HG03095 (cell line): ENCODE measurements around the gene ABHD13.
"Not testable (repeated sequence)": the region's sequence is repeated elsewhere in the genome, so short reads cannot be mapped to it uniquely, and the experiment has no call there.

ENCODE experiments used
- ATAC-seq: cut with Tn5 transposase; IDR thresholded peaks from one replicate; pipeline ENCODE4 v1.9.1; 2021; ENCODE audit warnings: moderate library complexity; ENCODE audit not compliant: unreplicated experiment

The ABHD13 gene

DNA sequence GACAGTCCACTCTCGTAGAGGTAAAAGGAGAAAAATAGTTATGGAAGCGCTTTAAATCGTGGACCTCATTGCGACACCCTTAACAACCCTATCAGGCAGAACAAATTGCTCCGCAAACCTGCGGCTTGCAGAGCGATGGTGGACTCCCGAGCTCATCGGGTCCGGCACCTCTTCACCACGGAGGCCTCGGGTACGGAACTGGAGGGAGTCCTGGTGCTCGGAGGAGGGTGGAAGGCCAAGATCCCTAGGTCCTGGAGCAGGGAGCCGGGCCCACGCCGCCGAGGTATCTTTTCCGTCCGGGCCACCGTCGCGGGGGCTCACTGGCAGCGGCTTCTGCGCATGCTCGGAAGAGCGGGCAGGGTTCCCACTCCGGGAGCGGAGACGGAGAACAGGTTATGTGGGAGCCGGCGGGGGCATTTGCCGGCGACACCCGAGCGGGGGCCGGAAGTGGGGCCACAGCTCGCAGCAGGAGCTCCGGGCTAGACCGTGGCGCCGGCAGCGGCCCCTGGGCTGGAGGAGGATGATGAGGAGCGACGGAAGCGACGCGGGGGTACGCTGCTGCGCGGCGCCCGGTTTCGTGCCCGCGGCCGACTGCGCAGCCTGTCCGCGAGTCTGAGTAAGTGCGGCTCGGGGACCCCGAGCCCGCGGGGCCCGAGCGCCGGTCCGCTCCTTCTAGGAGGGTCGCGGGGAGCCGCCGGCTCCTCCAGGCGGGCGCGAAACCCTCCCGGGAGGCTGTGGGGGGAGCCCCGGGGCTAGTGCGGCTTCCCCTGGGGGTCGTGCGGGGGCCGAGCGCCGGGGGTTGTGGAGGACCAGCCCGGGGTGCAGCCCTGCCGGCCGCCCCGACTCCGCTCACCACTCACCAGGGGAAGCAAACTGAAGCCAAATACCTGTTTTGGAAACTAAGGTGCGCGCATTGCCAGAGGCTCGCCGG lies at the start of gene ABHD13:
ABHD13 (plus strand) TSS at position 349 of the 931 bp plus-strand sequence. CDS start 10,827 bp downstream, outside the sequence.
- peak; percentile 67 for ATAC-seq

DNA sequence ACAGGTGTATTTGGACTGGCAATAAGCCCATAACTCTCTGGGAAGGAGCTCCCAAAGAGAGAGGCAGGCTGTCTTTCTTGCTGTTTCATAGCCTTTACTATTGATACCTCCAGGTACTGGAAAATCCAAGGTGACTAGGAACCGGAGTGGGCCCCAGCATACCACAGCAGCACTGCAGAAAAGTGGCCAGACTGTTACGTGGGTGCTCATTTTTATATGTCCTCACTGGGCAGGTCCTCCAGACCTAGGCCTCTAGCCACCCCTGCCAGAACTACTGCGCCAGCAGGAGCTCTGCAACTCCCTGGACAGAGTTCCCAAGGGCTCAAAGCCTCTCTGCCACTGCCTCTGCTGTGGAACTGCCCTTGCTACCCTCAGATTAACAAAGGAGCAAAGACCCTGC lies 49.3 kb upstream of the ABHD13 start:
- no peak for ATAC-seq

DNA sequence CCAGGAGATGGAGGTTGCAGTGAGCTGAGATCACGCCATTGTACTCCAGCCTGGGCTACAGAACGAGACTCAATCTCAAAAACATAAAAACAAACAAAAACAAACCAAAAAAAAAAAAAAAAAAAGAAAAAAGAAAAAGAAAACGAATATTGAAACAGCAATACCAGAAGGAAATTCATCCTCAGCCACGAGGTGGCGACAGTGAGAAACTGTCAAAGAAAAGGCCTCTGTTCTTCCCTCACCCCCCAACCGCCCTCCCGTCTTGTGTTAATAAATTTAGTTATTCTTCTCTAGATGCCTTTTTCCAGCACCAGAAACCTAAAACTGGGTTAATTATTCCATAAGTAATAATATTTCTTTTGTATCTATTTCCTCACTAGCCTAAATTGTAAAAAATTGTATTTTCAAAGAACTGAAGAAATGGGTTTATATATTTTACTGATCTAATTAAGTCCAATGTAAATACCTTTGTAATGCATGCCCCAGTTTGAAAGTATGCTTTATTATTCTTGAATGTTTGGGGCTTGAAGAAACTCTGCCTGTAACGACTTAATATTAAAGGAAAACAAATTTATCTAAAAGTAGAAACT lies 41.4 kb upstream of the ABHD13 start:
- ATAC-seq = no peak

DNA sequence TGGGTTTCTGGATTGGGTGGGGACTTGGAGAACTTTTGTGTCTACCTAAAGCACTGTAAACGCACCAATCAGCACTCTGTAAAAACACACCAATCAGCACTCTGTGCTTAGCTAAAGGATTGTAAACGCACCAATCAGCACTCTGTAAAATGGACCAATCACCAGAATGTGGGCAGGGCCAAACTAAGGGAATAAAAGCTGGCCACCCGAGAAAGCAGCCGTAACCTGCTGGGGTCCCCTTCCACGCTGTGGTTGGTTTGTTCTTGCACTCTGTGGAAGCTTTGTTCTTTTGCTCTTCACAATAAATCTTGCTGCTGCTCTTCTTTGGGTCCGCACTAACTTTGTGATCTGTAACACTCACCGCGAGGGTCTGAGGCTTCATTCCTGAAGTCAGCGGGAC lies 40.1 kb upstream of the ABHD13 start:
- no peak for ATAC-seq

DNA sequence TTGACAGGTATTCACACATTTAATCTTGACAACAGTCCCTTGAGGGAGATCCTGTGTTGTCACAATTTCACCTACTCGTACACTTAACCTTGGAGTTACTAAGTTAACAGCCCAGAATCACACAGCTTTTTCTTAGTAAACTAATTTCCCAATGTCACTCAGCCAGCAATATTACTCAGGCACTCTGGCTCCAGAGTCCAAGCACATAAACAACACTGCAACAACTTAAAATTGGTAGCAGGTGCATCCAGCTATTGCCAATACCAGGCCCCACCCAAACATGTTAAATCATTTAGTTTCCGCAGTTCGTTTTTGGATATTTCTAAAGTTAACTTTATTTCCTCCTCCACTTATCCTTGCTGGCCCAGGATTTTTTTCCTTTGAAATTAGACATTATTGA lies 35.5 kb upstream of the ABHD13 start:
- no peak for ATAC-seq

DNA sequence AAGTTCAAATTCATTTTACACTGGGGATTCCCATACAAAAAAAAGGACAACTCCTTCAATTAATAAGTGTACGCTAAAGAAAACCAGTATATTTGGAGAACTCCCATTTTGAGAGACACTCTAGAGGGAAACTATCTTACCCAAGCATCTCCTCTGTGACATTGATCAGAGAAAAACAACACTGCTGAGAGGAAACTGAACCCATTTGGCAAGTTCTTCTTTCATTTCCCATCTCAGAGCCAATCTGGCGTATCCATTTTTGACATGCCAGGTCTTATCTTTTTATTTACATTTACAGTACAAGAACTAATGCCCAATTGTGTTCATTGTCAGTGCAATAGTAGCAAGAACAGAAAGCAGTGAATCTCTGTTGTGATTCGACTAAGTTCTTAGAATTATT lies 33.0 kb upstream of the ABHD13 start:
- no peak for ATAC-seq

DNA sequence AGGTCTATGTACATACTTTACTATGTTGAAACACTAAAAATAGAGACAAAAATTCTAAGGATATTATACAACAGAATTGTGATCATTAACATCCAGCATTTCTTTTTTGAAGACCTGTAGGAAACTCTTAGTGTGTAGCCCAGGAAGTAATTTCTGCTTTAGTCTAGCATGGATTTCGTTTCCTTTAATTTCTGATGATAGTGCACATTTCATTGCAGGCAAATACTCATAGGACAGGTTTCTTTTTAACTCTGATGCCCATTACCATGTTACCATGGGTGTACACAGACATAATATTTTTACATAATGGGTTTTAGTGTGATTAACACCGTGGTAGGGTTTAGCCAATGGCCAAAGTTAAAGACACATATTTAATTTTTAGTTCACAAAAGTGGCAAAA lies 29.9 kb upstream of the ABHD13 start:
- ATAC-seq = no peak

DNA sequence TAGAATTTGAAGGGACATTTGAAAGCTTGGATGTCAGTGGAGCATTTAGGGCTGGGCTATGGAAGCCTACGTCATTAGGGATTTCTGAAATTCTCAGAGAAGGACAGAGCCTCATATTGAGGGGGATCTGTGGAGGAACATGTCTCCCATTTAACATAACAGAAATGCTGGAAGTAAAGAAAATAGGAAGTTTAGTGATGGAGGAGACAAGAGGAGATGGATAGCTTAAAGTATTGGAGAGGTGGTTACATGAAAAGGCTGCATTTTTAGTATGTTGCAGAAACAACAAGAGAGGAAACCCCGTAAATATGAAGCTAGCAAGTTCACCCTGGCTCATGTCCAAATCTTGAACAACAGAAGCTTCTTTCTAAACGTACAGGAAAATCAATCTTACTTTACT lies 27.3 kb upstream of the ABHD13 start:
- ATAC-seq = no peak

DNA sequence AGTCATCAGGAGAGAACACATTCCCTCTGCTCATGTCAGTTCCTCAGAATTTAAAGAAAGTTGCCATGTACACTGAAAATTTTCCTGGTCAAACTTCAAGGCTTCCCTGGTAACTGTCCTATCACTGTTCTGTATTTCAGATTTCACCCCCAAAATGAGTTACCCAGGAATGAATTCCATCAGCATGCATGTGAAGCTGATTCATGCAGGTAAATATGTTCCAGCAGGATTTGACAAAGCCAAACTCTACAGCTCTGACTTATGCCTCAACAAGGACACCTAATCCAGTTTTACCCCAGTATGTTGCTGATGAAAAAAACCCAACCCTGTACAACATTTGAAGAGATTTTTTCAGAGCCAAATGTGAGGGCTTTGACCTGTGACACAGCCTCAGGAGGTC lies 24.4 kb upstream of the ABHD13 start:
- ATAC-seq = no peak

DNA sequence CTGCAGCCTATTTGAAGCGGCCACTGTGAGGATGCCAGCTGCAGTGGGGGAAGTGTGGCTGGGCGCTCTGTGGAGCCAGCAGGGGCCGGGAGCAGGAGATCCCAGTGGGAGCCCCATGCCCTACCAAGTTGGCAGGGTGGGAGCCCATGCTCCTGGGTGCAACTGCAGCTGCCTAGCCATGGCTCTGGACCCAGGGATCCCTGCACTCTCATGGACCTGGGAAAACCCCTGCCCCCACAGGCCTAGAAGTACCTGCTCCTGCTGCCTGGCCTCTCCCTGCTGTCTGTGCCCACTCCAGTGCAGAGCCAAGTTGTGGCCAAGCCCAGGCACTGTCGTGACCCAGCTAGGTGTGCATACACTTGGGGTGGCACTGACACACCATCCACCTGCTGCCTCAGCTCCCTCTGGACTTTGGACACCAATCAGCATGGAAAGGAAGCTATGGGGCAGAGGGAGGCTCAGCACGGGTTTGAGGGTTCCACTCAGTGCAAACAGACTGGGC lies 23.7 kb upstream of the ABHD13 start:
- ATAC-seq = no peak

DNA sequence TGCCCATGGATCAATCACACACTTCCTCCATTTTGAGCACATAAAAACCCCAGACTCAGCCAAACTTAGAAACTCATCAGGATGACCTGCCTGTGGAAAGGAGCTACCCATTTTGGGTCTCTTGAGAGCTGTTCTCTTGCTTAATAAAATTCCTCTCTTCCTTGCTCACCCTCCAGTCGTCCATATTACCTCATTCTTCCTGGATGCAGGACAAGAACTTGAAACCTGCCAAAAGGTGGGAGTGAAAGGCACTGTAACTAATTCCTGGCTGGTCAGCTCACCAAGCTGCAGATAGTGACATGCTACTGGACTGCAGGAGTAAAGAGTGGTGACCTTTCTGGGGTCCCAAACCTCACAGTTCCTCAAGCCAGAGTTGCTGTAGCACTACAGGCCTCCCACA lies 23.0 kb upstream of the ABHD13 start:
- ATAC-seq = no peak

DNA sequence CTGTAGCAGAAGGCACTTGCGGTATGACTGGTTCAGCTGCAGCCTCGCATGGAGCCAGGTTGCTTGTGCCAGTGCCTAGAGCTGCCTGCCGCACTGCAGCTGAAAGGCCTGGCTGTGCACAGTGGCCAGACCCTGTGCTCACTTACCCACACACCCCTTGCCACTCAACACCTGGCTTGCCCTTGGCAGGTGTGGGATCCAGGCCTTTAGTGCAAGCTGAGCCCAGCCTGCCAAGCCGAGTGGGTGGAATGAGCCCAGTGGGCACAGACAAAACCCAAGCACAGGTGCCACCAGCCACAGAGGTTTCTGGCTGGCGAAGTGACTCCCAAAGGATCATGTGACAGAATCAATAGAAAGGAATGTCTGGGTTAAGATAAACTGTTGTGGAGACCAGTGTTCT lies 22.3 kb upstream of the ABHD13 start:
- no peak for ATAC-seq

DNA sequence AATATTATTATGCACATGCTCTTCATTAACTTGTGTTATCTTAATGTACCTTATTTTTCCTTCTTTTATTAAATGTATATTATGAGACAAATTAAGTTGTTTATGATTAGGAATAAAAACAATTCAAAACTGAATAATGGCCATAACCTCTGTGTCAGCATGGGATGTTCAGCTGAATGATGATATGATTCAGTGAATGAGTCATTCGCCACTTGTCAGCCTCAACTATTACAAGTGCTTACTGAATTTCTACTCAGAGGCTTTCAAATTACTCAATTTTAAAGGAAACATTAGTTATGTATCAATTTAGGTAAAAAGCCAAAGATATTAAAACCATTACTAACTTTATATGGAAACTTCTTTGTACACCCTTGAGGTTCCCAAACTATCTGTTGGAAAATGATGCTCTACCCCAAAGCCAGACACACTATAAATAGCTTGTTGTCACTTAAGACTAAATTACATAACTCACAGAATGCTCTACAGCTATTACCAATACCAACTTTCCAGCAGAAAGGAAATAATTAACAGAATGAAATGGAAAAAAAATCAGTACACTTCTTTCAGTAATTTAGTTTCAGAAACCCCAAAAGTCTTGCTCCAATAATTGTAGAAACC lies 17.3 kb upstream of the ABHD13 start:
- ATAC-seq = no peak

DNA sequence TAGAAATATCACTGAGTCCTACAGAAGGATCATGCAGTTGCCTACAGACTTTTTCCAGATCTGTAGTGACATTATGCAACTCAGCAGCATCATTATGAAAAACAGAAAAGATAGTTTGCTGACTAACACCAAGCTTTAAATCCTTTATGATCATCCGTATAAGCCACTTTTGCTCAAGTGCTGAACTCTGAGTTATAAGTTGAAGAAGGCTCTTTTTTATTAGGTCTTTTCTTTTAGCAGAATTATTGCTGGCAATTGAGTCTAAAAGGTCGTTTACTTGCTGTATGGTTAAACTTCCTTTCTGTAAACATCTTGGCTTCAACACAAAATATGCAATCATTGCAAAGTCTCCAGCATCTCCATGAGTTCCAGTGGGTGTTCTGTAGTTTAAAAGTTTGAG lies 7.6 kb upstream of the ABHD13 start:
- no peak for ATAC-seq

DNA sequence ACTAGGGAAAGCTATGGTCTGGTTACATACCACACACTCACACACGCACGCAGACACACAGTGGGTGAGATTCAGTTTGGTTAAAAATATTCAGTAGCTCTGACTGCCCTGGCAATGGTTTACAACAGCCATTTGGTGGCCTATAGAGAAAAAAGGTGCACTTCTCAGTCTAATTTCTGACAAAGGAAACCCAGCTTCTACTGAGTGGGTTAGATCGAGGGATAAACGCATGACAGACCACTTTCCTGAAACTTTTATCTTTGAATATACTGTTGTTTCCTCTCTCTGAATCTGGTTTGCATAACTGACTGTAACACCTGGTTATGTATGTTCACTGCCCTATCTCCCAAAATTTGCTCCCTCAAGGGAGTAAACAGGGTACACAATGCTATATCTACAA lies 5.3 kb upstream of the ABHD13 start:
- peak; percentile 35 for ATAC-seq

DNA sequence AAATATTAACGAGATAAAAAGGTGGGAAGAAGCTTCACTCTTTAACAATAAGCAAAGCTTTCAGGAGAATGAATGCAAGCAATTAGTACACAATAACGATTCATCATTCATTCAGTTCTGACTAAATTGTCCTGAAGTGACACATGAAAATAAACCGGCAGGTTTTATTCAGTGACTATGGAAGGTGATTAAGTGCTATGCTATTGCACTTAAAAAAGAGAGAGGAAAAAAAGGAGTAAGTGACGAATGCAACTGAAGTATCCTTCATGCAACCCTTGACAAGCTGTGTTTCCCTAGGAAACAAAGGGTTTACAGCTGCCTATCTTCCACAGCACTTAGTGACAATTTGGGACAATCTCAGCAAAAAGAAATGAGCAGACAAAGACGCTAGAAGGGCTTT lies 4.2 kb upstream of the ABHD13 start:
- no peak for ATAC-seq

DNA sequence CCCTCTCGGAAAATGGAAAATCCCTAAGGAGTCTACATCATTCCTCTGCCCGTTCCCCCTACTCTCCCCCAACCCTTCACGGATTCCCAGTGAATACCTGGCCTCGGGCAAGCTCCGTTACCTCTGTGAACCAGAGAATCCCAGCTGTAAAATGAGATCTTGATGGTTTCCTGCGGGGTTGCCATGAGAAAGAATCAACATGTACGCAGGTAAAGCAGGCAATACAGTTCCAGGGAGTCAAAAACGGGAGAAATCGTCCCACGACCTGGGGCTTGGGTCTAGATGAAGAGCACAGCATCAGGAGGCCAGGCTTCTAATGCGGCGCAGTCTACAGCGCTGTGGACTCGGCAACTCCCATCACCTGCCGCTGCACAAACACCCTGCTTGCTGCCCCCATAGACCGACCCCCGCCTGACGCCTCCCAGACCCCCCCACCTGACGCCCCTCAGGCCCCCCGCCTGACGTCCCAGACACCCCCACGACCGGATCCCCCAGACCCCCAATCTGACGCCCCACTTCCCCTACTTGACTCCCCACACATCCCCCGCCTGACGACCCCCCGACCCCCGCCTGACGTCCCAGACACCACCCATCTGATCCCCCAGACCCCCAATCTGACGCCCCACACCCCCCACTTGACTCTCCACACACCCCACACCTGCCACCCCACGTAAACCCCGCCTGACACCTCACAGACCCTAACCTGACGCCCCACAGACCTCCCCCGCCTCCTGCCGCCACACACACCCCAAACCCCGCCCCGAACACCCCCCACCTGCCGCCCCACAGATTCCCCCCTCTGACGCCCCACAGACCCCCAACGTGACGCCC lies 3.5 kb upstream of the ABHD13 start:
- no peak for ATAC-seq

DNA sequence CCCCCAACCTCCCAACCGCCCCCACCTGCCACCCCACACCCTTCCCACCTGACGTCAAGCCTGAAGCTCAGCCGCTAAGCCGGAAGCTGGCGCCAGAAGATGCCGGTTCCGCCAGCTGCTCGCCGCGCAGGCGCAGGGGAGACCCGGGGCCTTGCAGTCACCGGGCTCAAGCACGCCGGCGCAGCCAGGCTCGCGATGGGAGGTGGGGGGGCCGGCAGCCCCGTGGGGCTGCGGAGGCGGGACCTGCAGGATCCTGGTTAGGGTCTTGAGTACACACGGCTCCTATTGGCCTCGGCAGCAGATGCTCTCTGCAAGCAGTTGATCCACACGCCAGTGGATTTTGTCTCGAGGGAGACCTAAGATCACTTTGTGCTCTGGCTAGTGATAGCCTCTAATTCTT lies 2.8 kb upstream of the ABHD13 start, which contains the start of gene LIG4:
LIG4 (minus strand) TSS at position 101 of the 400 bp plus-strand sequence. CDS start 4,268 bp downstream, outside the sequence.
- peak; percentile 67 for ATAC-seq

DNA sequence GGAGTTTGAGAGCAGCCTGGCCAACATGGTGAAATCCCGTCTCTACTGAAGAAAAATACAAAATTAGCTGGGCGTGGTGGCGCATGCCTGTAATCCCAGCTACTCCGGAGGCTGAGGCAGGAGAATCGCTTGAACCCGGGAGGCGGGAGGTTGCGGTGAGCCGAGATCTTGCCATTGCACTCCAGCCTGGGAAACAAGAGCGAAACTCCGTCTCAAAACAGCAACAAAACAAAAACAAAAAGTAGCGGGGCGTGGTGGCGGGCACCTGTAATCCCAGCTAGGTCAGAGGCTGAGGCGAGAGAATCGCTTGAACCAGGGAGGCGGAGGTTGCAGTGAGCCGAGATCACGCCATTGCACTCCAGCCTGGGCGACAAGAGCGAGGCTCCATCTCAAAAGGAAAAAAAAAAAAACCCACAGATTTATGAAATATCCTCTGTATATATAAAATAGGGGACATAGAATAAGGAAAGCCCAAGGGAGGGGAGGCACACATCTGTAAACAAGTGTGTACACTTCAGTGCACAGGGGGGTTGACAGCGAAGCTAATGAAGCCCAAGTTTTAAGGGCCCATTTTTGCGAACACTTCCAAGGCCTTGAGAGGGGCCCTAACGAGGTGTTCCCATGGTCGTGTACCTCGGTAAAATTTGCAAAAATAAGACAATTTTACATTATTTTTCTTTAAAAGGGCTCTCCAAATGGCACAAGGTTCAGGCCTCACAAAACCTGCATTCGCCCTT lies 717 bp upstream of the ABHD13 start:
- not testable (repeated sequence) for ATAC-seq

DNA sequence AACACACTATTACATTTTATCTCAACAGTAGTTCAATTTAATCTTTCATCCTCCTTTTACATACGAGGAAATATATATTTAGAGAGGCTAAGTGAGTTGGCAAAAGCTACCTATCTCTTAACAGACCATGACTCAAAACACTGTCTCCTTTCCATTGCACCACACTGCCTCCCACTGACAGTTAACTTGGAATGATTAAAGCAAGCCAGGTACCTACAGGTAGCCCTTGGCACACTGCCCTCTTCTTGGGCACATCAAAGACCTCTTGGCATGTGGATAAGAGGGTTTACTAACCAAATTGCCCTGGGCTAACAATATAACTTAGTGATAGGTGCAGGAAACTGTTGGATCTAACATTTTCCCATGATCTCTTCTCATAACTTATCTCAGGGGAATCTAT lies 1.8 kb downstream of the ABHD13 start:
- no peak for ATAC-seq
